ENCODE results near the gene FBXO48. TPM values are rescaled to one million over a fixed set of nuclear protein-coding genes. Genes with fewer than 3 reads are reported as not detected.

Gene FBXO48
- total RNA-seq, 1 donor from 2014 or later = 0.96 TPM

- no peak for DNase-seq (ENCODE audit: low spot score)
These were observed 52.6 kb downstream of the FBXO48 start for GRCh38 chr2:68414452-68414851.

- DNase-seq (ENCODE audit: low spot score) = no peak
These were observed 53.6 kb downstream of the FBXO48 start for GRCh38 chr2:68413466-68413865.

- DNase-seq (ENCODE audit: low spot score) = no peak
These were observed 54.8 kb downstream of the FBXO48 start for GRCh38 chr2:68412127-68412819.

- DNase-seq (ENCODE audit: low spot score) = no peak
These were observed 55.5 kb downstream of the FBXO48 start for GRCh38 chr2:68411397-68412126.

Other genes starting within 250 kb of the FBXO48 start
- gene PPP3R1, start 214.8 kb downstream of the FBXO48 start, total RNA-seq = 57.7 TPM
- 16.2 TPM for gene CNRIP1, start 147.3 kb downstream of the FBXO48 start, total RNA-seq
- 3.7 TPM for gene PLEK, start 102.0 kb downstream of the FBXO48 start, total RNA-seq
- 8.9 TPM for gene APLF, start 291 bp upstream of the FBXO48 start, total RNA-seq
- not detected for gene PROKR1, start 176.3 kb upstream of the FBXO48 start, total RNA-seq